ENCODE measurements around the gene GBA3.

GBA3 gene

GRCh38 chr4:22692736-22693135, at the start of gene GBA3:
Gene GBA3 (plus strand): TSS chr4:22692937.
- no peak for DNase-seq (ENCODE audit: low spot score)
- POLR2A ChIA-PET (ENCODE audit: low non-redundant PET): no interaction called here
- TF ChIP-seq CTCF (conservative IDR thresholded peaks at IDR 0.05; ENCODE audit: low read depth): no peak
- CTCF ChIA-PET: interaction anchor here (0.6 to 2.0 kb wide), 3 partner anchors 169 to 451 kb away, joined by 3 to 7 read pairs (median 3); no protein-coding TSS in a partner anchor
- H3K27ac ChIP-seq: no peak within 1 kb of the TSS

GRCh38 chr4:22643952-22644351, 48.8 kb upstream of the GBA3 start:
- DNase-seq (ENCODE audit: low spot score): no peak
- H3K27ac ChIP-seq: no peak overlapping the region
- TF ChIP-seq CTCF (conservative IDR thresholded peaks at IDR 0.05; ENCODE audit: low read depth): no peak
- ChIA-PET CTCF (no interaction called here), POLR2A (ENCODE audit: low non-redundant PET) (no interaction called here)

- DNase-seq (ENCODE audit: low spot score): no peak
- no peak overlapping the region for H3K27ac ChIP-seq
- ChIA-PET CTCF (interaction anchor here (0.7 kb wide), 1 partner anchor 13 kb away, joined by 3 read pairs; no protein-coding TSS in a partner anchor), POLR2A (ENCODE audit: low non-redundant PET) (no interaction called here)
- TF ChIP-seq CTCF (conservative IDR thresholded peaks at IDR 0.05; ENCODE audit: low read depth): no peak
Measured at GRCh38 chr4:22645481-22646182, 47.1 kb upstream of the GBA3 start.

GRCh38 chr4:22648996-22649395, 43.7 kb upstream of the GBA3 start:
- no peak for DNase-seq (ENCODE audit: low spot score)
- no peak overlapping the region for H3K27ac ChIP-seq
- ChIA-PET POLR2A (ENCODE audit: low non-redundant PET) (no interaction called here), CTCF (no interaction called here)
- TF ChIP-seq CTCF (conservative IDR thresholded peaks at IDR 0.05; ENCODE audit: low read depth): no peak

GRCh38 chr4:22650771-22651170, 42.0 kb upstream of the GBA3 start:
- ChIA-PET CTCF (no interaction called here), POLR2A (ENCODE audit: low non-redundant PET) (no interaction called here)
- H3K27ac ChIP-seq: no peak overlapping the region
- no peak for DNase-seq (ENCODE audit: low spot score)
- TF ChIP-seq CTCF (conservative IDR thresholded peaks at IDR 0.05; ENCODE audit: low read depth): no peak

- no peak overlapping the region for H3K27ac ChIP-seq
- no peak for DNase-seq (ENCODE audit: low spot score)
- TF ChIP-seq CTCF (conservative IDR thresholded peaks at IDR 0.05; ENCODE audit: low read depth): no peak
- ChIA-PET POLR2A (ENCODE audit: low non-redundant PET) (no interaction called here), CTCF (no interaction called here)
Measured at GRCh38 chr4:22653752-22654151, 39.0 kb upstream of the GBA3 start.
